Caco-2 (cell line): ENCODE measurements around the gene PPP6R2. TPM values are rescaled to one million over a fixed set of nuclear protein-coding genes. Genes with fewer than 3 reads are reported as not detected.

Experiments used
- BruUV-seq: library from RNA; stranded (reverse); fragments of 400-500 nt; replicated peaks from 2 replicates; lab custom pipeline; 2021; lab: Mats Ljungman, UMichigan
- CTCF ChIA-PET: fragments of 300-600 bp; sonication (Branson Sonifier 250); formaldehyde crosslinking; loops from one replicate; lab custom pipeline; 2022; ENCODE audit warnings: antibody characterized with exemption; lab: Charles Lee
- POLR2A ChIA-PET: fragments of 300-600 bp; sonication (Branson Sonifier 250); formaldehyde crosslinking; loops from one replicate; lab custom pipeline; 2022; ENCODE audit warnings: antibody characterized with exemption; lab: Charles Lee
- DNase-seq, 2 experiments: peaks; one replicate each; pipeline versions ENCODE4 v3.0.0 to v3.0.0-alpha.2; 2020 to 2022
- H3K27me3 ChIP-seq: replicated peaks from 2 replicates; pipeline ENCODE4 v1.6.0; 2011; ENCODE audit warnings: low read length; ENCODE audit not compliant: control insufficient read depth, insufficient read depth
- H3K36me3 ChIP-seq: 2 replicates; pipeline ENCODE4 v1.5.1; 2011; ENCODE audit warnings: low read length; ENCODE audit not compliant: control insufficient read depth, insufficient read depth
- H3K4me1 ChIP-seq: fragments of 250-450 bp; sonication (Bioruptor Pico); 2 replicates; pipeline ENCODE4 v1.5.1; 2020; ENCODE audit warnings: mild to moderate bottlenecking
- H3K4me3 ChIP-seq: 2 replicates; pipeline ENCODE4 v1.5.1; 2011; ENCODE audit warnings: low read depth, mild to moderate bottlenecking, control low read depth, low read length
- H3K9me3 ChIP-seq: fragments of 250-450 bp; sonication (Bioruptor Pico); 2 replicates; pipeline ENCODE4 v1.5.1; 2020; ENCODE audit warnings: mild to moderate bottlenecking, moderate library complexity
- H3K27ac Mint-ChIP-seq: one replicate; pipeline ENCODE4 v1.8.0; 2022; ENCODE audit warnings: mixed read lengths; ENCODE audit not compliant: unreplicated experiment
- H3K27me3 Mint-ChIP-seq: one replicate; pipeline ENCODE4 v1.8.0; 2022; ENCODE audit warnings: mixed read lengths; ENCODE audit not compliant: insufficient read depth, unreplicated experiment
- H3K36me3 Mint-ChIP-seq: one replicate; pipeline ENCODE4 v1.8.0; 2022; ENCODE audit warnings: mild to moderate bottlenecking, mixed read lengths; ENCODE audit not compliant: insufficient read depth, unreplicated experiment
- H3K4me1 Mint-ChIP-seq: one replicate; pipeline ENCODE4 v1.8.0; 2022; ENCODE audit warnings: low read depth, mixed read lengths; ENCODE audit not compliant: unreplicated experiment
- H3K4me3 Mint-ChIP-seq: one replicate; pipeline ENCODE4 v1.8.0; 2022; ENCODE audit warnings: mild to moderate bottlenecking, moderate library complexity, mixed read lengths; ENCODE audit not compliant: unreplicated experiment
- H3K9me3 Mint-ChIP-seq: one replicate; pipeline ENCODE4 v1.8.0; 2022; ENCODE audit warnings: mixed read lengths; ENCODE audit not compliant: unreplicated experiment
- CTCF ChIP-seq, 2 experiments: fragments of 200-600 bp in 1 of 2; IDR thresholded peaks; 1 replicate in 1 of 2; 2 replicates in 1 of 2; pipeline versions ENCODE4 v1.5.1 to v1.8.0; 2011 to 2022; ENCODE audit warnings: antibody characterized with exemption in 1 of 2, control low read depth in 1 of 2, inconsistent platforms in 1 of 2, low read depth in 1 of 2, low read length in 1 of 2, mild to moderate bottlenecking in 1 of 2, moderate library complexity in 1 of 2; ENCODE audit not compliant: insufficient read depth in 1 of 2, severe bottlenecking in 1 of 2, unreplicated experiment in 1 of 2
- intact Hi-C: fragments of 100-400 bp; cut with micrococcal nuclease; formaldehyde crosslinking; loops from one replicate; pipeline ENCODE4 v1.10.0; 2022; ENCODE audit not compliant: unreplicated experiment
- total RNA-seq: library from RNA; stranded (reverse); gene quantifications from 2 replicates; pipeline ENCODE4 v1.2.3, GENCODE V29; 2022

The PPP6R2 gene
- total RNA-seq, 1 experiment from 2014 or later, result 60.7 TPM

DNA sequence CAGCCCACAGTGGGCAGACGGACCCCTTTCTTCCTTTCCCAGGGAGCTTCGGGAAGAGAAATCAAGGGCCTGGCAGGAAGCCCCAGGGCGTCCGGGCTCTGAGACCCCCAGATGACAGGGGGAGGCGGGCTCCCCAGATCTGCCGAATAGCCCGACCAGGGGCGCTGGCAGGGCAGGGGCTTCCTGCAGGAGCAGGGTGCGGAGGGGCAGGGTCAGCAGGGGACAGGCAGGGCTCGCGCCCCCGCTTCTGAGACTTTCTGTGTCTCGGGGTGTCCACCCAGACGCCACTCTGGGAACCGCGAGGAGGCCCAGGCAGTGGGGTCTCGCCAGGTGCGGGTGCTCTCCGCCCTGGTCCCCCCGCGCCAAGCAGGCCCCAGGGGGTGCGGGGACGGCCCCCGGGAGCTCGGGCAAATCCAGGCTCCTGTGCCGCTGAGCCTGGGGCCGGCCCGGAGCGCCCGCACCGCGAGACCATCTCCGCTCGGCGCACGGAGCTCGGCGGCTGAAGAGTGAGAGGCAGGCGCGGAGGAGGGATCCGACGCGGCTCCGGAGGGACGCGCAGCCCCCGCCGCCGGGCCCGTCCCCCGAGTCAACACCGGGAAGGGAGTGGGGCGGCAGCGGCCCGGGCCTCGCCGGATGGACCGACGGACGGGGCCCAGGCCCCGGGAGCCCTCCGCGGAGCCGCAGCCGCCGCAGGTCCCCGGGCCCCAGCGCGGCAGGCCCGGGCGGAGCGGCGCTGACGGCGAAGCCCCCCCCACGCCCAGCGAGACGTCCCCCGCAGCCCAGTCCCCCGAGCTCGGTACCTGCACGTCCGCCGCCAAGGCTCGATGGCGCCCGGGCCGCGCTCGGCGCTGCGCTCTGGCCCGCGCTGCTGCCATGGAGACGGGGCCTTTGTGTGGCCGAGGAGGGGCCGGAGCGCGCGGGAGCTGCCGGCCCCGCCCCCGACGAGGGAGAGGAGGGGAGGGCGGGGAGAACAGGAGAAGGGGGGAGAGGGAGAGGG lies 36.1 kb upstream of the PPP6R2 start, which contains the start of gene PLXNB2:
TSS of gene PLXNB2 (minus strand) at position 894 of the 997 bp plus-strand sequence. CDS start 17,062 bp downstream, outside the sequence.
- H3K4me3 ChIP-seq, result peak within 1 kb of the TSS; percentile 49
- H3K36me3 Mint-ChIP-seq, result peaks cover 6% of the 10 kb centered on the region
- H3K9me3 Mint-ChIP-seq, result no peaks in the 10 kb centered on the region
- no TSS peak for BruUV-seq
- peak; percentile 73 to 78 for DNase-seq
- peaks cover 13% of the 10 kb centered on the region for H3K4me1 Mint-ChIP-seq
- ChIA-PET CTCF (interaction anchor here (0.6 to 1.5 kb wide), 5 partner anchors 13 to 313 kb away, joined by 3 to 5 read pairs (median 4); no protein-coding TSS in a partner anchor), POLR2A (interaction anchor here (0.5 to 2.6 kb wide), 2 partner anchors 13 to 219 kb away, joined by 3 to 25 read pairs; no protein-coding TSS in a partner anchor)
- TF ChIP-seq CTCF (IDR thresholded peaks at IDR 0.05; ENCODE audit: insufficient read depth in 1 of 2, low read depth in 1 of 2, low read length in 1 of 2, severe bottlenecking in 1 of 2, unreplicated experiment in 1 of 2), result no peak
- H3K4me3 Mint-ChIP-seq, result peak within 1 kb of the TSS; percentile 71
- no peaks in the 10 kb centered on the region for H3K27me3 ChIP-seq
- intact Hi-C loops, result no loop called here
- H3K27me3 Mint-ChIP-seq, result no peaks in the 10 kb centered on the region
- no peaks in the 10 kb centered on the region for H3K9me3 ChIP-seq
- peaks cover 39% of the 10 kb centered on the region for H3K4me1 ChIP-seq
- H3K27ac Mint-ChIP-seq, result no peak within 1 kb of the TSS
- peaks cover 2% of the 10 kb centered on the region for H3K36me3 ChIP-seq

DNA sequence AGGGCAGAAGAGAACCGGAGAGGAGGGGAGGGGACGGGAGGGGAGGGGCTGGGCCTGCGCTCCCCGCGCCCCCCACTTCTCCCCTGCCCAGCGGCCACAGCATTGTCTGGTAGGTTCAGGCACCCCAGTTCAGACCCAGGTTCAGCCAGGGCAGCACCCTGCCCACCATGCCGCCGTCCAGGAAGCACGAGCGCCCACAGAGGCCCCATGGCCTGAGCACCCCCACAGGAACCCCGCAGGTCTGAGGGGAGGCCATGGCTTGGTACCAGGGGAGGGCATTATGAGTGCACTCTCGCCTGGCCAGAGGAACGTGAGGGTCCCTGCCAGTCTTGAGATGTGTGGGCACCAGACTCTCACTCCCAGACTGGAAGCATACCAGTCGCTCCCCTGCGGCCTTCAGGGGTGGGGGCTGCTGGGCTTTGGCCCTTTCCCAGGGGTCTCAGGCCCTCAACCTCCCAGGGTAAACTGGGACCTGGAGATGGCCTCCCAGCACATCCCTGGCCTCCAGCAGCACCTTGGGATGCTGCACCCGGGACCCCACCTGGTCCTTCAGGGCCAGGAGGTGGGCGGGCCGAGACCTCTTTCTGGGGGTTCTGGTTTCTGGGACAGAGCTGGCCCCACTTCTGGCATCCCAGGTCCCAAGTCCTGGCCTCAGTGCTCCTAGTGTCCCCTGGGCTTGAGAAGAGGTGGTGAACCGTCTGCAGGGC lies 35.1 kb upstream of the PPP6R2 start:
- CTCF ChIA-PET, result interaction anchor here (0.6 kb wide), 2 partner anchors 20 to 312 kb away, joined by 4 read pairs; no protein-coding TSS in a partner anchor
- H3K9me3 Mint-ChIP-seq, result no peaks in the 10 kb centered on the region
- no peaks in the 10 kb centered on the region for H3K27me3 ChIP-seq
- H3K36me3 ChIP-seq, result peaks cover 2% of the 10 kb centered on the region
- no peak for TF ChIP-seq CTCF (IDR thresholded peaks at IDR 0.05; ENCODE audit: insufficient read depth in 1 of 2, low read depth in 1 of 2, low read length in 1 of 2, severe bottlenecking in 1 of 2, unreplicated experiment in 1 of 2)
- DNase-seq, result no peak
- no peaks in the 10 kb centered on the region for H3K27me3 Mint-ChIP-seq
- H3K27ac Mint-ChIP-seq, result no peak overlapping the region
- H3K9me3 ChIP-seq, result no peaks in the 10 kb centered on the region
- intact Hi-C loops, result no loop called here
- POLR2A ChIA-PET, result interaction anchor here (2.6 kb wide), 1 partner anchor 14 kb away, joined by 25 read pairs; no protein-coding TSS in a partner anchor
- peak overlapping the region; percentile 60 for H3K4me3 Mint-ChIP-seq
- no TSS peak for BruUV-seq
- peaks cover 35% of the 10 kb centered on the region for H3K4me1 ChIP-seq
- peaks cover 6% of the 10 kb centered on the region for H3K36me3 Mint-ChIP-seq
- H3K4me3 ChIP-seq, result no peak overlapping the region
- peaks cover 13% of the 10 kb centered on the region for H3K4me1 Mint-ChIP-seq

DNA sequence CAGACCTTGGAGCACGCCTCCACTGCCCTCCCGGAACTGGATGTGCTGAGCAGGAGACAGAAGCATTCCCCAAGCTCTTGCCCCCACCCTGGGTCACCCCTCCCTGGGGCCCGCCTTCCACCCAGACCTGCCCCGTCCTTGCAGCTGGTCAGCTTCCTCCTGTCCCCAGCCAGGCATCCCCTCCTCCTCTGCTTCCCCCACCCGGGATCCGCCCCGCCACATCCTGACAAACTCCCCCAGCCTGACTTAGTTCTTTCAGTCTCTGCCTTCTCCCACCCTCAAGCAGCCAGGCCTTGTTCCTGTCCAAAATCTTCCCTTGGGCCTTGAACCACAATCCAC lies 34.6 kb upstream of the PPP6R2 start:
- Mint-ChIP-seq H3K9me3 (no peaks in the 10 kb centered on the region), H3K36me3 (peaks cover 6% of the 10 kb centered on the region), H3K27ac (no peak overlapping the region), H3K4me1 (peaks cover 13% of the 10 kb centered on the region), H3K4me3 (peak overlapping the region; percentile 60), H3K27me3 (no peaks in the 10 kb centered on the region)
- Histone ChIP-seq H3K4me1 (peaks cover 30% of the 10 kb centered on the region), H3K4me3 (no peak overlapping the region), H3K27me3 (no peaks in the 10 kb centered on the region), H3K9me3 (no peaks in the 10 kb centered on the region), H3K36me3 (no peaks in the 10 kb centered on the region; the same call in 1 of the 2 replicates)
- no peak for DNase-seq
- intact Hi-C loops, result no loop called here
- ChIA-PET CTCF (no interaction called here), POLR2A (interaction anchor here (1.0 kb wide), 1 partner anchor 15 kb away, joined by 9 read pairs; no protein-coding TSS in a partner anchor)
- BruUV-seq, result no TSS peak
- no peak for TF ChIP-seq CTCF (IDR thresholded peaks at IDR 0.05; ENCODE audit: insufficient read depth in 1 of 2, low read depth in 1 of 2, low read length in 1 of 2, severe bottlenecking in 1 of 2, unreplicated experiment in 1 of 2)
